Skeletal muscle satellite cell (primary cell): ENCODE data around the gene TMPRSS3.

Source experiments
- H3K27me3 ChIP-seq: 2 replicates; pipeline ENCODE4 v1.7.0; 2013; ENCODE audit warnings: low read length; ENCODE audit not compliant: control insufficient read depth, insufficient read depth
- H3K36me3 ChIP-seq: 2 replicates; pipeline ENCODE4 v1.7.0; 2013; ENCODE audit warnings: mild to moderate bottlenecking, control low read depth, low read length; ENCODE audit not compliant: insufficient read depth
- H3K4me1 ChIP-seq: 2 replicates; pipeline ENCODE4 v1.7.0; 2013; ENCODE audit warnings: low read length; ENCODE audit not compliant: control insufficient read depth, insufficient read depth
- H3K4me2 ChIP-seq: 2 replicates; pipeline ENCODE4 v1.7.0; 2013; ENCODE audit warnings: mild to moderate bottlenecking, low read length
- H3K4me3 ChIP-seq: 2 replicates; pipeline ENCODE4 v1.7.0; 2013; ENCODE audit warnings: low read length
- H3K9ac ChIP-seq: 2 replicates; pipeline ENCODE4 v1.7.0; 2013; ENCODE audit warnings: mild to moderate bottlenecking, low read depth, low read length, moderate library complexity
- H3K9me3 ChIP-seq: replicated peaks from 2 replicates; pipeline ENCODE4 v1.7.0; 2013; ENCODE audit warnings: mild to moderate bottlenecking, control low read depth, low read length

Gene TMPRSS3

GRCh38 chr21:42436914-42437313 lies 41.1 kb upstream of the TMPRSS3 start:
- H3K36me3 ChIP-seq = no peaks in the 10 kb centered on the region
- H3K4me1 ChIP-seq = no peaks in the 10 kb centered on the region
- H3K27me3 ChIP-seq = no peaks in the 10 kb centered on the region
- H3K9ac ChIP-seq = no peak overlapping the region
- H3K4me3 ChIP-seq = no peak overlapping the region
- H3K9me3 ChIP-seq = peaks cover 2% of the 10 kb centered on the region
- no peak overlapping the region for H3K4me2 ChIP-seq

GRCh38 chr21:42435833-42436232 lies 40.0 kb upstream of the TMPRSS3 start:
- Histone ChIP-seq H3K9ac (no peak overlapping the region), H3K36me3 (no peaks in the 10 kb centered on the region), H3K4me2 (no peak overlapping the region), H3K4me3 (no peak overlapping the region), H3K9me3 (peaks cover 4% of the 10 kb centered on the region), H3K27me3 (no peaks in the 10 kb centered on the region), H3K4me1 (no peaks in the 10 kb centered on the region)

DNA sequence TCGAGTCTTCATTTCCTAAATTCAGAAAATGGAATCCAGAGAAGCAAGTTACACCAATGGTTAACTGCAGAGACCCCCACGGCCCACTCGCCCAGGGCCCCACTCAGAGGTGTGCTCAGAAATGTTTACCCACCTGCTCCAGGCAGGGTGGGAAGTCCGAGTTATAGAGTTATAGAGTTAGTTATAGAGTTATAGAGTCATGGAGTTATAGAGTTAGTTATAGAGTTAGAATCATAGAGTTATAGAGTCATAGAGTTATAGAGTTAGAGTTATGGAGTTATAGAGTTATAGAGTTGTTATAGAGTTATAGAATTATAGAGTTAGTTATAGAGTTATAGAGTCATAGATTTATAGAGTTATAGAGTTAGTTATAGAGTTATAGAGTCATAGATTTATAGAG lies 39.5 kb upstream of the TMPRSS3 start:
- Histone ChIP-seq H3K4me2 (no peak overlapping the region), H3K27me3 (no peaks in the 10 kb centered on the region), H3K9ac (no peak overlapping the region), H3K4me1 (no peaks in the 10 kb centered on the region), H3K36me3 (no peaks in the 10 kb centered on the region), H3K4me3 (no peak overlapping the region), H3K9me3 (peaks cover 4% of the 10 kb centered on the region)

DNA sequence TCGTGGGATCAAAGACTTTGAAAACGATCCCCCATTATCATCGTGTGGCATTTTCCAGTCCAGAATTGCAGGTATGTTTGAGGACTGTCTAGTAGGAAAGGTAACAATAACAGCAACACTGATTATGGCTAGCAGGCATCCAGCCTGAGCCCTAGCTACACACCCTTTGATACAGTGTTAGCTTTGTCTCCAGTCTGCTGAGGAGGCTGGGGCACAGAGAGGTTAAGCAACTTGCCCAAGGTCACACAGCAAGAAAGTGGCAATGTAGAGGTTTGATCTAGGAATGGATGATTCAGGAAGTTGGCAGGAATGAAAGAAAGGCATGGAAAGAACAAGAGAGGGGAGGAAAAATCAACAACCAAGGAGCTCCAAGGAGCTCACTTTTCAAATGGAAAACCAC lies 39.0 kb upstream of the TMPRSS3 start:
- Histone ChIP-seq H3K9me3 (peaks cover 4% of the 10 kb centered on the region), H3K36me3 (no peaks in the 10 kb centered on the region), H3K4me2 (no peak overlapping the region), H3K9ac (no peak overlapping the region), H3K4me3 (no peak overlapping the region), H3K4me1 (no peaks in the 10 kb centered on the region), H3K27me3 (no peaks in the 10 kb centered on the region)

DNA sequence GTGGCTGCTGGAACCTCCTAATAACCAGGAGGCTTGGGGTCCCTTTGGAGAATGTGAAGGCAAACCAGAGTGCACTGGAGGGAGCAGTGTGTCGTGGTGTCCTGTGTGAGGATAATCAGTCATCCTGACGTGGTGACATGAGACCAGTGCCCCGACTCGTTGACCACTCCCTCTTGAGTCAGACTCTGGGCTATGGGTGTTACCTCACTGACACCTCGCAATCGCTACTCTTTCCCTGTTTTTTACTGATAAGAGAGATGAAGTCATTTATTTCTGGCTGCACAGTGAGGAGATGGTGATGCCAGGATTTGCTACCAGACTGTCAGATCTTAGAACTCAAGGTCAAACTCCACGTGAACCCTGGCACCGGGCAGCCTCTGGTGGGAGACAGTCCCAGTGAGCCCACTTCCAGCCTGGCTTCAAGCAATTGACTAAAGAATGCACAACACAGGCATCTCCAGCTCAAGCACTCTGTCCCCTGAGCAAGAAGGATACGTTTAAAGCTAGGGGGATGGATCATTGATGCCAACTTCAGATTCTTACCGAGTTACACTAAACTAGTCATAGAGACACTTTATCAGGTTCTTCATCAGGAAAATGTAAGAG lies 38.2 kb upstream of the TMPRSS3 start:
- Histone ChIP-seq H3K4me2 (no peak overlapping the region), H3K9ac (no peak overlapping the region), H3K9me3 (peaks cover 4% of the 10 kb centered on the region), H3K27me3 (no peaks in the 10 kb centered on the region), H3K4me3 (no peak overlapping the region), H3K36me3 (no peaks in the 10 kb centered on the region), H3K4me1 (no peaks in the 10 kb centered on the region)

- Histone ChIP-seq H3K4me2 (no peak overlapping the region), H3K36me3 (no peaks in the 10 kb centered on the region), H3K4me1 (no peaks in the 10 kb centered on the region), H3K4me3 (no peak overlapping the region), H3K27me3 (no peaks in the 10 kb centered on the region), H3K9me3 (peaks cover 4% of the 10 kb centered on the region), H3K9ac (no peak overlapping the region)
Measured at GRCh38 chr21:42432695-42433094, 36.8 kb upstream of the TMPRSS3 start.

DNA sequence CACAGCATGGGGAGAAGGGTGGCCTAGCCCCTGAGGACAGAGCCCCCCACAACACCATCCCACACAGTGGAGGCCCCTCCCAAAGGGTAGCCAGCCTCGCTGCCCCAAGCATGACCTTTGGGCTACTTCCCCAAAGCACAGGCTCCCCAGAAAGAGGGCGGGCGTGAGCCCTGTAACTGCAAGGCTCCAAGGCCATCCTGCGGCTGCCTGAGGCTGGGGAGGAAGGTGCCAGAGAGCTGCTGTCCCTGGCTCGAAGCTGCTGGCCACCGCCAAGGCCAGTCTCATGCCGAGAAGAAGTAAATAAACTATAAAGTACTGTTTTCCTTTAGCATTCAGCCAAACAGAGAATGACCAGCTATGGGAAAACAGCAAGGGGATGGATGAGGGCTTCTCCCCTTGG lies 35.3 kb upstream of the TMPRSS3 start:
- Histone ChIP-seq H3K9me3 (peaks cover 4% of the 10 kb centered on the region), H3K27me3 (no peaks in the 10 kb centered on the region), H3K4me3 (no peak overlapping the region), H3K4me2 (no peak overlapping the region), H3K4me1 (no peaks in the 10 kb centered on the region), H3K36me3 (no peaks in the 10 kb centered on the region), H3K9ac (no peak overlapping the region)

DNA sequence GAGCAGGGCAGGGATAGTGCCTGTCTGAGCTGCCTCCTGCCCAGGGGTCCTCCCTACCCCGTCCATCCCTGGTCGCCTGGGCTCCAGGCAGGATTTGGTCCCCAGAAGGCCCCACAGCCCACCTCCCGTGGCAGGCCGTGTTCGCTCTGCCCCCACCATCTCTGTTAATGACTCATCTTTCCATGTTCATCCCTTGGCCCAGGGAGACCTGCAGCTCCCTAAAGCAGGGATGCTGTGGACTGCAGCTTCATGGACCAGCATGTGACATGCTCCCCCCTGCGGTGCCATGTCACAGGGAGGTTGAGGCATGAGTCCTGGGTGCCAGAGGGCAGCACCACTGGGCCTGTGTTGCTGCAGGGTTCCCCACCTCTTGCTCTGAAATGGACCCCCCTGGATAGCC lies 34.7 kb upstream of the TMPRSS3 start:
- H3K9ac ChIP-seq = no peak overlapping the region
- H3K36me3 ChIP-seq = no peaks in the 10 kb centered on the region
- no peaks in the 10 kb centered on the region for H3K4me1 ChIP-seq
- no peak overlapping the region for H3K4me2 ChIP-seq
- H3K27me3 ChIP-seq = peaks cover 3% of the 10 kb centered on the region
- no peak overlapping the region for H3K4me3 ChIP-seq
- H3K9me3 ChIP-seq = peaks cover 4% of the 10 kb centered on the region

DNA sequence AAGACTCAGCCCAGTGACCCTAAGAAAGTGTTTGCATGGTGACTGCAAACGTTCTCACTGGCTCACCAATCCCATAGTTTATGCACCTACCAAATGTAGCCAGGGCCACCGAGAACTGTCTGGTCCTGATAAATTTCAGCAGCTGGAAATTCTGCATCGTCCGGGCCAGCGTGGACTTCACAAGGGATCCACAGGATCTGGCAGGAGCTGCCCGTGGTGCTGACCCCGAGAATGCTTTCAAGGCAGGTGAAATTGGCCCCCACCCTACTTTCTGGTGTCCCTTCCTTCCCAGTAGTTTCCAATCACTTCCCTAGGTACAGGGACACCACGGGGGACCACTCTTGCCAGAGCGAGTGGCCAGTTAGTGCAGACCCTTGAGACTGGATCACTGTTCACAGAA lies 34.0 kb upstream of the TMPRSS3 start:
- Histone ChIP-seq H3K9me3 (peaks cover 4% of the 10 kb centered on the region), H3K4me2 (no peak overlapping the region), H3K9ac (no peak overlapping the region), H3K27me3 (peaks cover 5% of the 10 kb centered on the region), H3K4me1 (no peaks in the 10 kb centered on the region), H3K36me3 (no peaks in the 10 kb centered on the region), H3K4me3 (no peak overlapping the region)

- peaks cover 4% of the 10 kb centered on the region for H3K9me3 ChIP-seq
- H3K4me1 ChIP-seq = no peaks in the 10 kb centered on the region
- no peak overlapping the region for H3K9ac ChIP-seq
- H3K36me3 ChIP-seq = no peaks in the 10 kb centered on the region
- H3K27me3 ChIP-seq = peaks cover 9% of the 10 kb centered on the region
- no peak overlapping the region for H3K4me2 ChIP-seq
- no peak overlapping the region for H3K4me3 ChIP-seq
Measured at GRCh38 chr21:42429021-42429420, 33.2 kb upstream of the TMPRSS3 start.

DNA sequence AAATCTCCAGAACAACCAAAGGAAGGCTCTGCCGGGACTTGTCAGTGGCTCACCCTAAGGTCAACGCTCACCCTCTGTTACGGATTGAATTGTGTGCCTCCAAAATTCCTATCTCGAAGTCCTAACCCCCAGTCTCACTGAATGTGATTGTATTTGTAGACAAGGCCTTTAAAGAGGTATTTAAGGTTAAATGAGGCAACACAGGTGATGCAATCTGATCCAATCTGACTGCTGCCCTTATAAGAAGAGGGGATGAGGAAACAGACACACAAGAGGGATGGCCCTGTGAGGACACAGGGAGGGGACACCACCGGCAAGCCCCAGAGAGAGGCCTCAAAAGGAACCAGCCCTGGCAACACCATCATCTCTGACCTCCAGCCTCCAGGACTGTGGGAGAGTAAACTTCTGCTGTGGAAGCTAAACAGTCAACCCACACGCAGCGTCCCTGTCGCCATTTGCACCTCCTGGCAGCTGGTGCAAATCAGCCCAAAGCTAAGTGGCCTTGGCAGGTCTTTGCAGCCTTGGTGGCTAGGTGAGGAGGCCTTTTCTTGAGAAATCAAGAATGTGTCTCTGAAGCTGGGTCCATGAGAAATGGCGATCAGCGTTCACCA lies 32.1 kb upstream of the TMPRSS3 start:
- Histone ChIP-seq H3K4me2 (no peak overlapping the region), H3K9ac (no peak overlapping the region), H3K4me3 (no peak overlapping the region), H3K36me3 (no peaks in the 10 kb centered on the region), H3K4me1 (no peaks in the 10 kb centered on the region), H3K9me3 (peaks cover 4% of the 10 kb centered on the region), H3K27me3 (peaks cover 9% of the 10 kb centered on the region)

GRCh38 chr21:42426876-42427480 lies 31.1 kb upstream of the TMPRSS3 start:
- Histone ChIP-seq H3K9me3 (peaks cover 3% of the 10 kb centered on the region), H3K9ac (no peak overlapping the region), H3K4me3 (no peak overlapping the region), H3K36me3 (no peaks in the 10 kb centered on the region), H3K4me1 (no peaks in the 10 kb centered on the region), H3K4me2 (no peak overlapping the region), H3K27me3 (peaks cover 9% of the 10 kb centered on the region)
